Left lung (tissue), 10 donors: Measurements from ENCODE around the gene C17orf67. TPM values are rescaled to one million over a fixed set of nuclear protein-coding genes. Genes with fewer than 3 reads are reported as not detected.

Experiments used
- ATAC-seq: fragments of 200-7000 bp; cut with Tn5 transposase; one replicate; pipeline ENCODE4 v1.9.1; 2020; ENCODE audit warnings: moderate library complexity
- DNase-seq, 4 donors: peaks; one replicate each; pipeline ENCODE4 v3.0.0-alpha.2; 2013 to 2020
- H3K27ac ChIP-seq, 2 donors: fragments of 200-600 bp; sonication (generic) in 1 of 2; one replicate each; pipeline versions ENCODE4 v1.5.0 to v1.8.0; 2020 to 2021
- H3K27me3 ChIP-seq, 2 donors: fragments of 200-600 bp; sonication (generic) in 1 of 2; one replicate each; pipeline versions ENCODE4 v1.5.0 to v1.8.0; 2020 to 2021
- H3K36me3 ChIP-seq, 2 donors: fragments of 200-600 bp; sonication (generic) in 1 of 2; one replicate each; pipeline versions ENCODE4 v1.5.0 to v1.8.0; 2020 to 2021
- H3K4me1 ChIP-seq, 2 donors: fragments of 200-600 bp; one replicate each; pipeline ENCODE4 v1.8.0; 2021
- H3K4me3 ChIP-seq, 2 donors: fragments of 200-600 bp; sonication (generic) in 1 of 2; one replicate each; pipeline versions ENCODE4 v1.5.0 to v1.8.0; 2020 to 2021; ENCODE audit warnings: mild to moderate bottlenecking in 1 of 2
- H3K9me3 ChIP-seq, 2 donors: fragments of 200-600 bp; sonication (generic) in 1 of 2; one replicate each; pipeline versions ENCODE4 v1.5.0 to v1.8.0; 2020 to 2021
- CTCF ChIP-seq, 2 donors: fragments of 200-600 bp; sonication (generic) in 1 of 2; IDR thresholded peaks; one replicate each; pipeline versions ENCODE4 v1.5.0 to v1.8.0; 2021; ENCODE audit warnings: antibody characterized with exemption in 2 of 2
- intact Hi-C, 2 donors: fragments of 100-400 bp; cut with DNase I; formaldehyde crosslinking; loops; one replicate each; pipeline versions ENCODE4 v1.11.2 to v1.14.2; 2022
- polyA plus RNA-seq, 6 donors: library from polyadenylated mRNA; unstranded; fragments of 120-200 nt; gene quantifications; one replicate each; pipeline ENCODE4 v1.2.1, GENCODE V29; 2013; ENCODE audit not compliant: insufficient read length in 6 of 6
- total RNA-seq, 2 donors: library from RNA; stranded (reverse); fragmentation: NEBNext Ultra II Directional; extraction: Animal tissue kit (Norgen Biotek cat#: 25700); gene quantifications; one replicate each; pipeline ENCODE4 v1.2.1, GENCODE V29; 2021
- donor health status: DM: no; HTN: yes; CAD: no.
- donor health status: DM: no; HTN: no; CAD: no.

C17orf67 gene
- total and polyA plus RNA-seq, 8 donors, result 1.6 to 5.0 (median 3.5) TPM

DNA sequence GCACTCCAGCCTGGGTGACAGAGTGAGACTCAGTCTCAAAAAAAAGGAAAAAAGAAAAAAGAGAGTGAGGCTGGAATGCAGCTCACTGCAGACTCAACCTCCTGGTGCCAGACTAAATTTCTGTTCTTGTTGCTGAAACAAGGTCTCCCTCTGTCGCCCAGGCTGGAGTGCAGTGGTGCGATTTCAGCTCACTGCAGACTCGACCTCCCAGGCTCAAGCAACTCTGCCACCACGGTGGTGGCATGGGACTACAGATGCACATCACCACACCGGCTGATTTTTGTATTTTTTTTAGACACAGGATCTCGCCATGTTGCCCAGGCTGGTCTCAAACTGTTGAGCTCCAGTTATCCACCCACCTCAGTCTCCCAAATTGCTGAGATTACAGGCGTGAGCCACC is 45.6 kb upstream of the C17orf67 start:
- Histone ChIP-seq H3K36me3 (peaks cover 0 to under 1% of the 10 kb centered on the region in 2 donors), H3K4me3 (no peak overlapping the region), H3K27me3 (no peaks in the 10 kb centered on the region), H3K27ac (no peak overlapping the region), H3K9me3 (no peaks in the 10 kb centered on the region), H3K4me1 (peaks cover 0 to 3% of the 10 kb centered on the region in 2 donors)
- no peak for DNase-seq
- intact Hi-C loops, result no loop called here
- no peak for TF ChIP-seq CTCF (IDR thresholded peaks at IDR 0.05)
- ATAC-seq, result no peak

- H3K4me3 ChIP-seq, result no peak overlapping the region
- ATAC-seq, result no peak
- no peaks in the 10 kb centered on the region for H3K36me3 ChIP-seq
- no peak for DNase-seq
- H3K9me3 ChIP-seq, result no peaks in the 10 kb centered on the region
- no peaks in the 10 kb centered on the region for H3K27me3 ChIP-seq
- no peak overlapping the region for H3K27ac ChIP-seq
- peaks cover 0 to 3% of the 10 kb centered on the region in 2 donors for H3K4me1 ChIP-seq
- no peak for TF ChIP-seq CTCF (IDR thresholded peaks at IDR 0.05)
- intact Hi-C loops, result no loop called here
Measured at GRCh38 chr17:56876766-56877179, 43.1 kb upstream of the C17orf67 start.

- Histone ChIP-seq H3K36me3 (no peaks in the 10 kb centered on the region), H3K4me3 (no peak overlapping the region), H3K27ac (no peak overlapping the region), H3K9me3 (no peaks in the 10 kb centered on the region), H3K4me1 (no peaks in the 10 kb centered on the region), H3K27me3 (no peaks in the 10 kb centered on the region)
- DNase-seq (no peak), ATAC-seq (no peak)
- TF ChIP-seq CTCF (IDR thresholded peaks at IDR 0.05), result no peak
- intact Hi-C loops, result no loop called here
Measured at GRCh38 chr17:56870081-56870651, 36.4 kb upstream of the C17orf67 start.

DNA sequence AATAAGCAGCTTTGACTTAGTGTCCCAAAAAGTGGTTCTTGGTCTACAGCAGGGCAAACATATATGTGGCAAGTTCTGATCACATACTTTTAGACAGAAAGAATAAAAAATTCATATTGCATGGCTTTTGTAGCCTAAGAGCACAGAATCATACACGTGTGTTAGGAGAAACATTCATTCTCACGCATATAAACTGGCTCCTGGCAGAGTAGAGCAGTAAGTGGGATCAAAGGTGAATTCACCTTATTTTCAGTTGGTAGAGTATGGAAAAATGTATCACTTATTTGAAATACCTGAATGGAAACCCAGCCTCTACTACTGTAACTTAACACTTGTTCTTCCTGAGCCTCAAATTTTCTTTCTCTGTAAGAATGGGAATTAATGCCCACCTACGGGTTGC is 35.0 kb upstream of the C17orf67 start:
- intact Hi-C loops, result no loop called here
- Histone ChIP-seq H3K27me3 (no peaks in the 10 kb centered on the region), H3K27ac (peak overlapping the region in 1 of 2 donors; percentile 23), H3K4me3 (no peak overlapping the region), H3K36me3 (no peaks in the 10 kb centered on the region), H3K4me1 (no peaks in the 10 kb centered on the region), H3K9me3 (no peaks in the 10 kb centered on the region)
- no peak for TF ChIP-seq CTCF (IDR thresholded peaks at IDR 0.05)
- no peak for DNase-seq
- ATAC-seq, result no peak

GRCh38 chr17:56867948-56868376 is 34.2 kb upstream of the C17orf67 start:
- Histone ChIP-seq H3K4me1 (no peaks in the 10 kb centered on the region), H3K4me3 (no peak overlapping the region), H3K27me3 (no peaks in the 10 kb centered on the region), H3K27ac (peak overlapping the region in 1 of 2 donors; percentile 23), H3K36me3 (no peaks in the 10 kb centered on the region), H3K9me3 (no peaks in the 10 kb centered on the region)
- no peak for DNase-seq
- no peak for TF ChIP-seq CTCF (IDR thresholded peaks at IDR 0.05)
- intact Hi-C loops, result no loop called here
- peak; percentile 44 for ATAC-seq
